ENCODE measurements around the gene FREM2. TPM values are rescaled to one million over a fixed set of nuclear protein-coding genes. Genes with fewer than 3 reads are reported as not detected.

The FREM2 gene
- polyA plus RNA-seq, 1 experiment: not detected

GRCh38 chr13:38888309-38888708 lies 201.4 kb downstream of the FREM2 start:
- ChIA-PET CTCF (no interaction called here), POLR2A (no interaction called here)
- H3K27me3 ChIP-seq (ENCODE audit: control insufficient read depth, insufficient read depth, low read length): no peaks in the 10 kb centered on the region
- TF ChIP-seq, protein P1, sequence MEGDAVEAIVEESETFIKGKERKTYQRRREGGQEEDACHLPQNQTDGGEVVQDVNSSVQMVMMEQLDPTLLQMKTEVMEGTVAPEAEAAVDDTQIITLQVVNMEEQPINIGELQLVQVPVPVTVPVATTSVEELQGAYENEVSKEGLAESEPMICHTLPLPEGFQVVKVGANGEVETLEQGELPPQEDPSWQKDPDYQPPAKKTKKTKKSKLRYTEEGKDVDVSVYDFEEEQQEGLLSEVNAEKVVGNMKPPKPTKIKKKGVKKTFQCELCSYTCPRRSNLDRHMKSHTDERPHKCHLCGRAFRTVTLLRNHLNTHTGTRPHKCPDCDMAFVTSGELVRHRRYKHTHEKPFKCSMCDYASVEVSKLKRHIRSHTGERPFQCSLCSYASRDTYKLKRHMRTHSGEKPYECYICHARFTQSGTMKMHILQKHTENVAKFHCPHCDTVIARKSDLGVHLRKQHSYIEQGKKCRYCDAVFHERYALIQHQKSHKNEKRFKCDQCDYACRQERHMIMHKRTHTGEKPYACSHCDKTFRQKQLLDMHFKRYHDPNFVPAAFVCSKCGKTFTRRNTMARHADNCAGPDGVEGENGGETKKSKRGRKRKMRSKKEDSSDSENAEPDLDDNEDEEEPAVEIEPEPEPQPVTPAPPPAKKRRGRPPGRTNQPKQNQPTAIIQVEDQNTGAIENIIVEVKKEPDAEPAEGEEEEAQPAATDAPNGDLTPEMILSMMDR (IDR thresholded peaks at IDR 0.05; ENCODE audit: insufficient read depth, low read depth, low read length): no peak
- DNase-seq (ENCODE audit: low read depth): peak; percentile 9
- H3K36me3 ChIP-seq (ENCODE audit: control insufficient read depth, insufficient read depth, low read length): no peaks in the 10 kb centered on the region
- H3K4me3 ChIP-seq (ENCODE audit: low read depth, low read length): no peak overlapping the region

DNA sequence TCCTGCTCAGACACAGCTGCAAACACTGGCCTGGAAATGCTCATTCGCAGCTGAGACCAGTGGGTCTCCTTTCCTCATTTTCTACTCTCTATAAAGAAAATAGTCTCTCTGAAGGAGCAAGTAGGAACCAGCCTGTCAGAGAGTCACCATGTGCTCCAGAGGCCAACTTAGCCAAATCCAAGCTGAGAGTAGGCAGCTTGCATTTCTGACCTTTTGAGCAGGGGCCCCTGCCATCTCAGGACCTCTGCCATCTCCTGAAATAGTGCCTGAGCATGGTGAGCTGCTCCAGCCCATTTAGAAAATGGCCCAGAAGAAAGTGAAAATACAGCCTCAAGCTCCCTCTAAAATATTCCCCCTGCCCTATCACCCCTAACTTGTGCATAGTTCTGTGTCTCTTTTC lies 208.2 kb downstream of the FREM2 start:
- ChIA-PET POLR2A (no interaction called here), CTCF (no interaction called here)
- no peak for DNase-seq (ENCODE audit: low read depth)
- H3K36me3 ChIP-seq (ENCODE audit: control insufficient read depth, insufficient read depth, low read length): no peaks in the 10 kb centered on the region
- no peak overlapping the region for H3K4me3 ChIP-seq (ENCODE audit: low read depth, low read length)
- TF ChIP-seq, protein P1 (IDR thresholded peaks at IDR 0.05; ENCODE audit: insufficient read depth, low read depth, low read length): no peak
- no peaks in the 10 kb centered on the region for H3K27me3 ChIP-seq (ENCODE audit: control insufficient read depth, insufficient read depth, low read length)

- Histone ChIP-seq H3K4me3 (ENCODE audit: low read depth, low read length) (no peak overlapping the region), H3K36me3 (ENCODE audit: control insufficient read depth, insufficient read depth, low read length) (no peaks in the 10 kb centered on the region), H3K27me3 (ENCODE audit: control insufficient read depth, insufficient read depth, low read length) (no peaks in the 10 kb centered on the region)
- no peak for DNase-seq (ENCODE audit: low read depth)
- POLR2A ChIA-PET: no interaction called here
- CTCF ChIA-PET: no interaction called here
- TF ChIP-seq, protein P1 (IDR thresholded peaks at IDR 0.05; ENCODE audit: insufficient read depth, low read depth, low read length): no peak
Measured at GRCh38 chr13:38897521-38897920, 210.6 kb downstream of the FREM2 start.

DNA sequence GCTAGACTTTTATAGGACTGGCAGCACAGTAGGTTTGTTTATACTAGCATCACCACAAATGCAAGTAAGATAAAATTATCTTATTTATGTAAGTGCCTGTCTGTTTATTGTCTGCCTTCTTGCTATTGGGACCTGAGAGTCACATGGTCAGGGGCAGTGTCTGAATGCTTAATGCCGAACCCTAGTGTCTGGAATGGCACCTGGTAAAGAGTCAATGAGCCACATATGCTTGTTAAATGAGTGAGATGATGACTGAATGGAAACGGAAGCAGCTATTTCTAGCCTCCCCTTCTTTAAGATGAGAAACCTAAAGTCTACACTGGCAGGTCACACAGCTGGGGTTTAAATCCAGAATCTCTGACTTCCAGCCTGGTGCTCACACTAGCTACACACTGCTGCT lies 211.6 kb downstream of the FREM2 start:
- CTCF ChIA-PET: interaction anchor here (0.6 kb wide), 1 partner anchor 88 kb away, joined by 4 read pairs; no protein-coding TSS in a partner anchor

DNA sequence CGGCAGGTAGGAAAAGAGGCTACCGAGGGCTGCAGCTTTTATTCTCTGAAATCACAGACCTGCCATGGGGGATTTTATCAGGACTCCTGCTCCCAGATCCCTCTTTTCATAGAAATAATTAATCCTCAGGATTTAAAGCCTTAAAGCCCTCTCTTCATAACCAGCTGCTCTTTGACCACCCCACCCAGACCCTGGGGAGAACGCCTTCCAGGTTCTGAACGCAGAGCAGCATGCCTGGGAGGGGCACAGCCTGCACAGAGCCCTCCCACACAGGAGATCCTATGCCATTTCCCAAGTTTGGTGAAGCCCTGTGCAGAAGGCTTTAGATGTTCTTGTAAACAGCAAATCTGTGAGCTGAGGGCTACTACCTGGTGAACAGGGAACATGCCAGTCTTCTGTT lies 212.7 kb downstream of the FREM2 start:
- TF ChIP-seq, protein P1 (IDR thresholded peaks at IDR 0.05; ENCODE audit: insufficient read depth, low read depth, low read length): no peak
- ChIA-PET POLR2A (no interaction called here), CTCF (no interaction called here)
- H3K27me3 ChIP-seq (ENCODE audit: control insufficient read depth, insufficient read depth, low read length): no peaks in the 10 kb centered on the region
- H3K4me3 ChIP-seq (ENCODE audit: low read depth, low read length): no peak overlapping the region
- H3K36me3 ChIP-seq (ENCODE audit: control insufficient read depth, insufficient read depth, low read length): no peaks in the 10 kb centered on the region
- no peak for DNase-seq (ENCODE audit: low read depth)

More for the DNA sequence above, 211.6 kb downstream of the FREM2 start:
- Histone ChIP-seq H3K27me3 (ENCODE audit: control insufficient read depth, insufficient read depth, low read length) (no peaks in the 10 kb centered on the region), H3K36me3 (ENCODE audit: control insufficient read depth, insufficient read depth, low read length) (no peaks in the 10 kb centered on the region), H3K4me3 (ENCODE audit: low read depth, low read length) (no peak overlapping the region)
- POLR2A ChIA-PET: no interaction called here
- no peak for DNase-seq (ENCODE audit: low read depth)
- TF ChIP-seq, protein P1 (IDR thresholded peaks at IDR 0.05; ENCODE audit: insufficient read depth, low read depth, low read length): no peak

Measured in BJ (cell line).